Femur (tissue), 1 donor: ENCODE measurements around the gene ANXA11.
A peak's percentile ranks its signal among the peaks of the same experiment; 100 is the strongest.
"Not testable (repeated sequence)": the region's sequence is repeated elsewhere in the genome, so short reads cannot be mapped to it uniquely, and the experiment has no call there.

Source experiments
- DNase-seq: peaks from one replicate; pipeline ENCODE4 v3.0.0-alpha.2; 2017

ANXA11 gene

DNA sequence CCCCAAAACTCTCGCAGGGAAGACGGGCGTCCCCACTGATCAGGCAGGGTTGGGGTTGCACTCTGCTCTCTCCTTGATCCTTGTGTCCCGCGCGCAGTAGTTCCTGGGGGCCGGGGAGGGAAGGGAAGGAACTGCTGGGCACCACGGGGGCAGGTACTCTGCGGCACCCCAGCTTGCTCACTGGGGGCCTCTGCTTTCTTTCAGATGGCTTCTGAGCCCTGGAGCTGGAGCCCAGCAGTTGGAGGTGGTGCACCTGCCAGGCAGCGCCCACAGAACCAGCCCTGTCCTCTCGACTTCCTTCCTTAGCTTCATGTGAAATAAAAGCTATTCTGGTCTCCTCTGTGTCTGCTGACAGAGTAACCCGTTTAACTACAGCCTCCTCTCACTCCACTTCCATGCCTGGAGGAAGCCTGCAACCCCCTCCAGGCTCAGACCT is 60.6 kb downstream of the ANXA11 start:
- DNase-seq, result no peak

DNA sequence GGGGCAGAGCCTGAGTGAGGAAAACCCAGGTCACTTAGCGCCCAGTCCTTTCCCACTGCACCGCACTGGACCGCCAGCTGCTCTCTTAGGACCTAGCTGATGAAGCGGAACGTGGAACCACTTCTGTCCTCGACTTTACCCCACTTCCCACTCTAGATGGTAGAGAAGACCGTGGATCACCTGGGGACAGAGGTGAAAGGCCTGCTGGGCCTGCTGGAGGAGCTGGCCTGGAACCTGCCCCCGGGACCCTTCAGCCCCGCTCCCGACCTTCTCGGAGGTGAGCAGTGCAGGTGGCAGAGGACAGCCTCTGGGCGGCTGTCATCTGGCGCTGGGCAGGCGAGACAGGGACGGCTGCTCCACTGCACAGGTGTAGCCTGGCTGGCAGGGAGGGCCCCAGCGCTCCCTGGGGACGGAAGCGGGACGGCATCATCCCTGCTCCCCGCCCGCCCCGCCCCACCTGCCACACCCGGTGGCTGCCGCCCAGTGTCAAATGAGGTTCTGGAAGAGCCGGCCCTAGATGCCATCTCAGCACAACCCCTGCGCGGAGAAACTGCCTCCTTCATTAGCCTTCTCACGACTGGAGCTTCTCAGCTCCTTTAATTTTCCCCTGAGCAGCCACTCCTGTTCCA is 61.2 kb downstream of the ANXA11 start:
- DNase-seq, result no peak

DNA sequence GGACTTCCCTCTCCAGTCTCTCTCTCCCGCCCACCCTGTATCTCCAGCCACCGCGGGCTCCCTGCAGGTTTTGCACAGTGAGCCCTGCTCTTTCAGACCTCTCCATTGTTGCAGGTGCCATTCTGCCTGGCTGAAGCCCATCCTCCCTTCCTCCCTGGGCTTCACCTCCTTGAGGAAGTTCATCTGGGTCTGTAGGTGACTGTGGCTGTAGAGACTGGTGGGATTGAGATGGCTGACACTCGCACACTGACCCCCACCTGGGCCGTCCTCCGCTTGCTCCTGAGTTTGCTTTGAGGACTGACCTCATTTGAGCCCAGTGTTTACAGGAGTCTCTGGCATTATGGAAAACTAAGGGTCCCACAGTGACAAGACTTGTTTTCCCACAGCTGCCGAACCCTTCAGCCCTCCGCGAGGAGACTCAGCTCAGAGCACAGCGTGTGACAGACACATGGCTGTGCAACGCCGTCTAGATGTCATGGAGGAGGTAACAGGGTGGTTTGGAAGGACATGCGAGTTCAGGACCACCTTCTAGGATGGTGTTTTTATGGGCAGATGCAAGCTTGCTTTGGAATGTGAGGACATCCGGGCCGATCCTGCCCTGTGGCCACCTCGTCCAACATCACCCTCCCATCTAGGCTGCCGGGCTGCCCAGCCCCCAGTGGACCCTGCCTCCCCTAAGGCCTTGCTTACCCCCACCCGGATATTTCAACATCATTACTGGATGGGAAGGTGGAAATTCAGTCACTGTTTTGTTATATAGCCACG is 63.5 kb downstream of the ANXA11 start:
- DNase-seq, result no peak

DNA sequence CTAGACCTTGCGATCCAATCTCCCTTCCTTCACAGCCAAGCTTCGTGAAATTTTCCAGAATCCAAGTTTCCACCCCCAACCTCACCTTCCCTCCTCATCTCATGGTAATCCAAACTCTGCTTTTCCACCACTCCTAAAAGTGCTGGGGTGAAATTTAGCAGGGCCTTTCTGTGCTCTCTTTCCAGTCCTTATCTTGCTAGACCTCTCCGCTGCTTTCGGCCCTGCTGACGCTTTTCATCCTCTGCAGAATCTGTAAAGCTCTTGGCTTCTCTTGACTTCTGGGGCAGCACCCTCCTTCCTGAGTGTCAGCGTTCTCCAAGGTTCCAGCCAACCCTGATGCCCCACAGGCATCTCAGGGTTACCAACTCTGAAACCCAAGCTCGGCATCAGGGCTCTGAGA is 65.1 kb downstream of the ANXA11 start:
- no peak for DNase-seq

DNA sequence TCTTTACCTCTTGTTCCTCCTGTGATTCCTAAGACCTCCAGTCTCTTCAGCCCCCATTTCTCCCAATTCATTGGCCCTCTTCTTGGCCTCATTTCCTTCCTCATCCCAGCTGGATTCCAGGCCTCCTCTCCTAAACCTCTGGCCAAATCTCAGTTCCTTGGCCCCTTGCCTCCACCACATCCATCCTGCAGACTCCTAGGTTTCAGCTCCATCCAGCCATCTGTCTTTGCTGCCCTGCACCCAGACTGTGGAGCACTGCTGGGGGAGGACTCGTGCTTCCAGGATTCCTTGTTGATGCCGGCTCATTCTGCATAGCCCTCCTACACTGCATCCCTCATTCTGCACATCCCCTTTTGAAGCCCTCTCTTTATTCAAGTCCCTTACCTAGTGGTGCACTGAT is 66.1 kb downstream of the ANXA11 start:
- no peak for DNase-seq

DNA sequence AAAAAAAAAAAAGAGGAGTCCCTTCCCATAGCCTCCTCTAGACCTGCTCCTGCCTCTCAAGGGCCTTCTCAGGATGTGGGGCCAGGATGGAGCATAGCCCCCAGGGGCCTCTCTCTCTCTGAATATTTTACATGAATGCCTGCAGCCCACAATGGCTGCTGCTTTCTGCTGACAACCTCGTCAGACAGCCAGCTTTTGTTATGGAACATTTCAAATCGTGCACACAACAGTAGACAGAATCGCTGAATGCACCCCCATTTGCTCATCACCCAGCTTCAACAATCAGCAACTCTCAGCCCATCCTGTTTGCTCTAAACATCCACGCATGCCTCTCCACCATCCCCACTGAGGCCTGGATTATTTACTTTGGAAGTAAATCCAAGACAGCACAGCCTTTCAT is 67.4 kb downstream of the ANXA11 start:
- DNase-seq, result no peak

DNA sequence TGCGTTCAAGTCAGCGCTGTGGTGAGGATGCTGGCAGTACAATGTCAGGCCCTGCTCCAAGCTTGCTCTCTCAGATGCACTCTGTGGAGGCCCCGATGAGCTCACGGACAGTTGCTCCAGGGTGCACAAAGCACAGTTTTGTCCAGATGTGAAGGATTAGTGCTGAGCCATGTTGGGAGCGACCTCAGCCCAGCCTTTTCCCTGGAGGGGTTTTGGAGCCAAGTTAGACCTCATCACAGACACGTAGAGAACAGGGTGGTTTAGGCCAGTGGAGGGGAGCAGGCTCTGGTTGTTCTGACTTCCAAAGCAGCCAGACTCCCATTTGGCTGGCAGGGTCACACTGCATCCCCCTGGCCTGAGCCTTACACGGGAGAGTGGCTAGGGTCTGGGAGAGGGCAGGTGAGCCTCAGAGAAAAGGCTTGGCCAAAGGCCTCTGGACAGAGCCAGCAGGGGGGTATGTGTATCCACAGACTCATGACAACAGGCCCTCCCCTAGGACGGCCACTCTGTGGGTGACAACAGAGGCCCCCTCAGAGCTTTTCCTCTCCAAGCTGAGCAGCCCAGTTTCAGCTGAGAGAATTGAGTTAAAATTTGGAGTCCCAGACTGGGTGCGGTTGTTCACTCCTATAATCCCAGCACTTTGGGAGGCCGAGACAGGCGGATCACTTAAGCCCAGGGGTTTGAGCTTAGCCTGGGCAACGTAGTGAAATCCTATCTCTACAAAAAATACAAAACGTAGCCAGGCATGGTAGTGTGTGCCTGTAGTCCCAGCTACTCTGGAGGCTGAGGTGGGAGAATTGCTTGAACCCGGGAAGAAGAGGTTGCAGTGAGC is 68.1 kb downstream of the ANXA11 start:
- DNase-seq, result peak; percentile 88

DNA sequence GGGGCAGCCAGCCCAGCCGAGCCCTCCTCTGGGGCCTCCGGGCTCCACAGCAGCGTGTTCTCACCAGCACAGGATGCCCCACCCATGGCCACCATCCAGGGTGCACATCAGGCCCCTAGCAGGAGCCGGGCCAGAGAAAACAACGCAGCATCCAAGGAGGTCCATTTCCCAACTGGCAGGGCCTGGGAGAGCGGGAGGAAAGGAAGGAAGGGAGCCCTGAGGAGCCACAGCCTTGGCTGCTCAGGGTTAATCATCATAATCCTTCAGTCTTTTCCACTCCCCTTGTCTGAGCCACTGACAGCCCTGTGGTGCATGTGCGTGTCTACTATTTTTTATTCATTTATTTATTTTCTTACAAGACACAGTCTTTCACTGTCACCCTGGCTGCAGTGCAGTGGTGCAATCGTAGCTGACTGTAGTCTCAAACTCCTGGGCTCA is 69.2 kb downstream of the ANXA11 start:
- DNase-seq, result peak; percentile 94

DNA sequence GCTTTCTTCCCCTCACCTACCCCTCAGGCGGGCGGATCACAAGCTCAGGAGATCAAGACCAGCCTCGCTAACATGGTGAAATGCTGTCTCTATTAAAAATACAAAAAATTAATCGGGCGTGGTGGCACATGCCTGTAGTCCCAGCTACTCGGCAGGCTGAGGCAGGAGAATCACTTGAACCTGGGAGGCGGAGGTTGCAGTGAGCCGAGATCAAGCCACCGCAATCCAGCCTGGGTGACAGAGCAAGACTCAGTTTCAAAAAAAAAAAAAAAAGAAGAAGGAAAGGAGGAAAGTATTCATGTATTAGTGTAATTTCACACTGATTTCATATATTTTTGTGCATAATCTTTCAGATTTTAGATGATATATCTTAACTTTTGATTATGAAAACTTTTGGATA is 71.7 kb downstream of the ANXA11 start:
- not testable (repeated sequence) for DNase-seq

DNA sequence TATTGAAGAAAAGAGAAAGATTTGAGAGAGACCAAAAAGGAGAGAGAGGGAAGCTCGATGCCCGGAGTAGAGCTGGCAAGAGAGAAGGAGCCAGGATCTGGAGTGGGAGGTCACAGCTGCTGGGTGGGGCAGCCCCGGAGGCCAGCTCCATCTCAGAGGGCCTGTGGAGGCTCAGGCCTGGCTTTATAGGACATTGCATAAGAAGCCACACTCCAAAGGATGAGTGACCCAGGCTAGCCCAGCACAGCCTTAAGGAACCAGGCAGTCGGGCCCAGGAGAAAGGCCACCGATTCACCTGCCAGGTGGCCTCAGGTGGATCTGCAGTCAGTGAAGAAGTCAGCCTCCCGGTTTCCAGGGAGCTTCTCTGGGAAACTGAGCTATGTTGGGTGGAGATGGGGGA is 72.1 kb downstream of the ANXA11 start:
- peak; percentile 67 for DNase-seq

DNA sequence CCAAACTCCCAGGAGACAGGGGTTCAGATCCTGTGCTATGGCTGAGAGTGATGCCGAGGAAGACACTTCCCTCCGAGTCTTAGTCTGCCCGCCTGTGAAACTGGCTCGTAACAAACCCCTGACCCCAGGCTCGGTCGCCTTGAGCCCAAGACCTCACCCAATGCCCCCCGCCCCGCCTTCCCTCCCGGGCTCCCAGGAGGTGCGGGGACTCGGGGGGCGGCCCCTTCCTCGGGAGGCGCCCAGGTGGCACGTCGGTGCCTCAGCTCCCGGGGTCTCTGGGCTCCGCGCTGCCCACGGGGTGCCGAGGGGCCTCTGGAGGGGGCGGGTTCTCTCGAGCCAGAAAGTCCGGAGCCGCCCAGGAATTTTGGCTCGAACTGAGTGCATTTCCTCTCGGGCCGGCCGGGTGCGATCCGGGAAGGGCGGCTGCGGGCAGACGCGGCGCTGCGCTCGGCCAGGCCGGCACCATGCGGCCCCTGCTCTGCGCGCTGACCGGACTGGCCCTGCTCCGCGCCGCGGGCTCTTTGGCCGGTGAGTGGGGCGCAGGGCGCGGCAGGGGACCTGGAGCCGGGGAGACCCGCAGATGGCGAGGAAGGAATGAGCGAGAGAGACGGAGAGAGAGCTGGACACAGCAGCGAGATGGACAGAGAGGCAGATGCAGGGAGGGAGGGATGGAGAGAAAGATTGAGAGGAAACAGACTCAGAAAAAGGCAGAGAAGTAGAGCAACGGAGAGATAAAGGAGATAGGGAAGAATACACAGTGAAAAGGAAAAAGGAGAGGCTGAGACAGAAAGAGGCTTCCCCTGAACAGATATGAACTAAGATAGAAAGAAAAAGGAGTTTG is 72.8 kb downstream of the ANXA11 start, which contains the start of gene PLAC9:
Gene PLAC9, plus strand, starts transcription at position 432 of the 841 bp plus-strand sequence. Its CDS starts 33 bp downstream, at position 465.
- peak; percentile 72 for DNase-seq

DNA sequence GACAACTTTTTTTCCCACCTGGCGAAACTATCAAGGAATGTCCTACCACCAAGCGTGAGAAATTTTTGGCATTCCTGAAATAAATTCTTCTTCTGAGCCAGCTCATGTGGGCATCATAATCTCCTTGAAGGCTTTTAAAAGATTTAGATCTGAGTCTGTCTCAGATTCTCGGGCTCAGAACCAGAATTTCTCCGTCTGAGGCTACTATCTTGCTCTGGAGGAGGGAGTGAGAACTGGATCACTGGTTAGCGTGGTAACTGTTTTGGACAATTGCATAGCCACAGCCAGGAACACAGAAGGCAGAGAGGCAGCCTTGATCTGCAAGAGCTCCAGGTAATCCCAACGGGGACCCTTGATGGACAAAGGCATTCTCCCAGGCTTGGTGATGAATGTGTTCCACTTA is 73.8 kb downstream of the ANXA11 start:
- DNase-seq, result no peak

DNA sequence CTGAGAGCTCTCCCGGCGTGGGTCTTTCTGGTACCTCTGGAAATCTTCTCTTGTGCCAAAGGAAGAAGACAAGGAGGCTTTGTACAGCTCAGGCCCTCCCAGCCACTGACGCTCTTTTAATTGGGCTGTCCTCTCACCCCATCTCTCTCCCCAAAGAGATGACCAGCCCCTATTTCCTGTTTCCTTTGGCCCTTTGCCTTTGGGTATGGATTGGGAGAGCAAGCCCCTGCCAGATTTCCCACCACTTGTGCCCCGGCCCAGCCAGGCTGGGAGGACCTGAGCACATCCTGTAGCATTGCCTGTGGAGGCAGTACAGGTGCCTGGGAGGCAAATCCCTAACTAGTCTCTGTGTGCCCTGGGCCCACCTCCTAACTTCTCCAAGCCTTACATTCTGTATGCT is 78.5 kb downstream of the ANXA11 start:
- peak; percentile 48 for DNase-seq

DNA sequence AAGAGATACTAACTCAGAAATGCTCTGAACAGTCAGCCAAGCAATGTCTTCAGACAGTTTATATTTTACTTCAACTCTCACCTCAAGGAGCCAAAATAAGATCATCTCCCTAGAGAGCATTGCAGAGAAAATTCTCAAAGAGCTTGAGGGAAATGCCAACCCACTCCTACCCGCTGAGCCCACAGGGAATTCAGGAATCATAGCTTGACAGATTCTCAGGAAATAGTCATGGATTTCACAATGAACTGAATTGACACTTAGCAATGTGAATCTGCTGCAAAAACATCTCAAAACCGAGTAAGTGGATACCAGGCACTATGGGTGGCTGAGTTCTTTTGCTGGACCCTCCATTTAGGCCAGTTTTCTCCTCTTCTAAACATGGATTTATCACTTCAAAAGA is 82.6 kb downstream of the ANXA11 start:
- no peak for DNase-seq

DNA sequence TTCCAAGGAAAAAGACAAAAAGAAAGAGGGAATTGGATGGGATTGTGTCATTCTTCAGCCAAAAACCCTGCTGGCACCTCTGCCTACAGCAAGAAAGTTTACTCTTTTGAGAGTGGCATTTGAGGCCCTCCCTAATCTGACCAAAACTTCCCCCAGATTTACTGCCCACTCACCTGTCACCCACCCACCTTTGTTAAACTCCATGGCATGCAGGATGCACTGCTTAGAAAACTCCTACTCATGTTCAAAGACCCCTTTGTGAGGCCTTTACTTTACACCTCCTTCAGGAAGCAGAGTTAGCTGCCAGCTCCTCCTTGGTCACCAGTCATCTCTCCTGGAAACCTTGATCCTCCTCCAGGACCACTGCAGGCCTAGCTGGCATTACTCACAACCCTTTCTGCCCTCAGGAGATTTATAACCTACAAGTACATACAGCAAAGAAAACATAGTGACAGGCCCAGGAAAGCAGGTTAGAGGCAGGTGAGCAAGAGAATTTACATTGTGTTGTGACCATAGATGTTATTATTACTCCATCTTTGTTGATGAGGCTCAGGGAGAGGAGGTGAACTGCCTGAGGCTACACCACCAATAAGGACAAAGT is 83.1 kb downstream of the ANXA11 start:
- no peak for DNase-seq

DNA sequence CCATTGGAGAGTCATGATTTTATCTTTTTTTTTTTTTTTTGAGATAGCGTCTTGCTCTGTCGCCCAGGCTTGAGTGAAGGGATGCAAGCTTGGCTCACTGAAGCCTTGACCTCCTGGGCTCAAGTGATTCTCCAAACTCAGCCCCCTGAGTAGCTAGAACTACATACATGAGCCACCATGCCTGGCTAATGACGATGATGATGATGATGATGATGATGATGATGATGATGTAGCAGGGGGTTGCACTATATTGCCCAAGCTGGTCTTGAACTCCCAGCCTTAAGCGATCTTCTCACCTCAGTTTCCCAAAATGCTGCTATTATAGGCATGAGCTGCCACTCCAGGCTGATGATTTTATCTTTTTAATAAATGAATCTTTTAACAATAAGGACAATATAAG is 86.7 kb downstream of the ANXA11 start:
- DNase-seq, result no peak

DNA sequence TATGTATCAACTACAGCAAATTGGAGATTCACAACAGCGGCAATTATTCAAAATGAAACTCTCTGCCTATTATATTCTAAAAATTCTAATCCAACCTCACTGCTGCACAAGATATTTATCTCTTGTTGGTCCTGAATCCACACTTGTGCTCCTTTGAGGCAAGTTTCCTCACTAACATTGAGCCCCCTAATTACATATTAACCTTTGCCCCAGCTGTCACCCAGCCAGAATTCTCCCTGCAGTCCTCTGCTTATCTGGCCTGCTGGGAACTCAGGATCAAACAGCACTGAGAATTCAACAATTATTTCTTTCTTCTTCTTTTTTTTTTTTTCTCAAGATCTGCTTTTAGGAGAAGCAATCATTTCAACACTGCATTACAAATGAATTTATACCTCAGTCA is 94.4 kb downstream of the ANXA11 start:
- DNase-seq, result no peak

DNA sequence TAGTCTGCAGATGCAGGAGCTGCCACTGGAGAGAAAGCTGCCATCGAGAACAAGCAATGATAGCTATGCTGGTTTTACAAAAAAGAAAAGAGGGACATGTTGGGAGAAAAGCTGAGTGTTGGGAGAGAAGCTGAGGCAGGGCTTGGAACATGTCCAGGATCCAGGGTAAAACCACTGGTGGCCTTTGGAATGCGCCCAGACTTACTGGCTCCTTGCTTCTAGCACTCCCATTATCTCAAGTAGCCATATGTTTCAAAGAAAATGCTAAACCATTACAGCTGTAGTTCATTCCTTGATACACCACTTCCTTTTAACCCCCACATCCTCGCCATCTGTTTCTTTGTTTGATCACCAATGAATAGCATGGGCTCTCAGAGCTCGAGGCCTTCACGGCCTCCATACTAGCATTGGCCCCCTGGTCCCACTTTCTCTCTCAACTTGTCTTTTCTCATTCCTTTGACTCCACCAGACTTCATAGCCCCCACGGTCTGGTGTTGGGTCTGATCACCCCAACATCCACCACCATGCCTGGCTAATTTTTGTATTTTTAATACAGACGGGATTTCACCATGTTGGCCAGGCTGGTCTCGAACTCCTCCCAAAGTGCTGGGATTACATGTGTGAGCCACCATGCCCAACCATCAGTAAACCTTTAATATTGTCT is 96.6 kb downstream of the ANXA11 start:
- DNase-seq, result no peak

DNA sequence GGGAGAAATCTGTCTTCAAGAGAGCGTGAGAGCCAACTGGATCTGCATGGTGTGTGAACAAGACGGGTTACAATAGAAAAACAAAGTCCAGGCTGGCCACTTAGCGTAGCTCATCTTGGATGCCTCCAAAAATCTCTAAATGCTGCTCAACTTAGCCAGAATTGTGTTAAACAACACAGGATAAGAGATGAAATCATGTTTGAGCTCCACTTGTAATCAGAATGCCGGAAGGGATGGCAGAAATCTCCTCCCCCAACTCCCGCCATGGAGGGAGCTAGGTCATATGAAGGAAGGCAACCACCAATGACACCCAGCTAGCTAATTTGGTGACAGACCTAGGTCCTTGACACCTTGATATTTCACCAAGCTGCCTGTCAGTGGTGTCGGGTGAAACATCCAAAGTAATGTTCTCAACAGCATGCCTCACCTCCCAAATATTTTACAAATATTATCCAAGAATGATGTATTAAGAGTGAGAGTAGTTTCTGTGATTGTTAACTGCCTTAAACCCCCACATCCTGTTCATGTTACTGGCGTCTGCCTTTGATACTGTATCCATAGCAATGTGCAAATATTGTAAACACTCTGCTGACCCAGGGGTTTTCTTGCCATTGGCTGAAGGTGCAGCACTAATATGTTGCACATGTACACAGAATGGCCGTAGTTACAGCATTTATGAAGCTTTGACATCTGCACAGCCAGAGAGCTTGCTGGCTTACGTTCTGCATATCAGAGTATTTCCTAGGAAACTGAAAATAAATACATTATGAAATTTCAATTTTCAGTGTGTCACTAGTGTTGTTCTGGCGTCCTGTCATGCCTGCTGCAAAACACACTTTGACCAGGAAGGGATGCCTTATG is 101.0 kb downstream of the ANXA11 start:
- peak; percentile 93 for DNase-seq
